ENCODE results near the gene CAMTA1. TPM values are rescaled to one million over a fixed set of nuclear protein-coding genes. Genes with fewer than 3 reads are reported as not detected.

CAMTA1 gene
- total RNA-seq, 1 experiment from 2014 or later = 85.2 TPM

DNA sequence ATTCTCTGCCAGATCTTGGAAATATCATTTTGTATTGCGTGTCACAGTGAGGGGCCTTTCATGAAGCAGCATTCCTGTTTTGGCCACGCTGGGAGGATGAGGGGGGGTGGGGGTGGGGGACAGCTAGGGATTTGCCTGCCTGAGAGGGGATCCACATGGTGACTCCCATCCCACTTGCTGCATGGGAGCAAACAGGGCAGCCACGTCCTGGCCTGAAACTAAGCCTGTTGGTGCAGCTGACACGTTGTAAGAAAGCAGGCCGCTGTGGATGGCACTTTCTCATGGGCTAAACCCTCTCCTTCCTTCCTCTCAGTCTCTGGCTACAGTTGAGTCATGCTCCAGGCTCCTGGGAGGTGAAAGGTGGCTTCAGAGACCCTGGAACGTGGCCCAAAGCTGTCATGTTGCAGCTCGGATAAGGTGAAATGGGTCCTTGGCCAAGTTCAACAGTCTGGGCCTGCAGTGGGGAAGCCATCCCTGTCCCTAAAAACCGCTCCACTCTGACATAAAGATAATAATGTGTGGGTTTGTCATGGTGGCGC lies 639.2 kb downstream of the CAMTA1 start:
- Histone ChIP-seq H3K36me3 (ENCODE audit: insufficient read depth, low read length, poor library complexity, severe bottlenecking) (no peaks in the 10 kb centered on the region), H3K4me3 (ENCODE audit: low read depth, low read length, poor library complexity, severe bottlenecking) (no peak overlapping the region), H3K4me1 (ENCODE audit: insufficient read depth, low read length, poor library complexity, severe bottlenecking) (no peaks in the 10 kb centered on the region), H3K27ac (ENCODE audit: low read depth, low read length, poor library complexity, severe bottlenecking) (no peak overlapping the region), H3K9me3 (ENCODE audit: low read depth, low read length, poor library complexity, severe bottlenecking) (no peaks in the 10 kb centered on the region), H3K27me3 (replicated peaks; ENCODE audit: insufficient read depth, low read depth, low read length, poor library complexity) (no peaks in the 10 kb centered on the region)
- TF ChIP-seq EZH2 (IDR thresholded peaks at IDR 0.05; ENCODE audit: borderline replicate concordance, low read depth, low read length, poor library complexity, severe bottlenecking) = no peak
- ChIA-PET POLR2A (ENCODE audit: low non-redundant PET) (no interaction called here), CTCF (no interaction called here)
- no peak for DNase-seq (ENCODE audit: low spot score)
- BruUV-seq (replicated peaks) = no TSS peak
- intact Hi-C loops (cut with micrococcal nuclease; ENCODE audit: unreplicated experiment) = no loop called here

DNA sequence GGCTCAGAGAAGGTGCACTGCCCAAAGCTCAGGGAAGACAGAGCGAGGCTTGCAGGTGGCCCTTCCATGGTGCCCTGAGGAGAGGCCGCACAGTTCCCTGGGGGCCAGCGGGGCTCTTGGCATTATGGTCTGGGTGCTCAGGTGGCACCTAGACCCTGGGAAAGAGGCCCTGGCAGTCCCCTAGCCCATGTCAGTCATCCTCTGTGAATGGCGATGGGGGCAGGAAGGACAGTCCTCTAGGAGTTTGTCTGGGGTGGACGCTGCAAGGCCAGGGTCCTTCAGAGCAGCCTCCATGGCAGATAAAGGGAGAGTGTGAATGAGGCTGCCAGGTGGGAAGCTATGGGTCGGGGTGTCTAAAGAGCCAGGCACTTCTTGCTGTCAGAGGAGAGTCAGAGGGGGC lies 640.0 kb downstream of the CAMTA1 start:
- DNase-seq (ENCODE audit: low spot score) = no peak
- no peak overlapping the region for H3K4me3 ChIP-seq (ENCODE audit: low read depth, low read length, poor library complexity, severe bottlenecking)
- intact Hi-C loops (cut with micrococcal nuclease; ENCODE audit: unreplicated experiment) = no loop called here
- CTCF ChIA-PET = no interaction called here
- BruUV-seq (replicated peaks) = no TSS peak
- no peak overlapping the region for H3K27ac ChIP-seq (ENCODE audit: low read depth, low read length, poor library complexity, severe bottlenecking)
- no peaks in the 10 kb centered on the region for H3K4me1 ChIP-seq (ENCODE audit: insufficient read depth, low read length, poor library complexity, severe bottlenecking)
- no peaks in the 10 kb centered on the region for H3K27me3 ChIP-seq (replicated peaks; ENCODE audit: insufficient read depth, low read depth, low read length, poor library complexity)
- TF ChIP-seq, protein P1, sequence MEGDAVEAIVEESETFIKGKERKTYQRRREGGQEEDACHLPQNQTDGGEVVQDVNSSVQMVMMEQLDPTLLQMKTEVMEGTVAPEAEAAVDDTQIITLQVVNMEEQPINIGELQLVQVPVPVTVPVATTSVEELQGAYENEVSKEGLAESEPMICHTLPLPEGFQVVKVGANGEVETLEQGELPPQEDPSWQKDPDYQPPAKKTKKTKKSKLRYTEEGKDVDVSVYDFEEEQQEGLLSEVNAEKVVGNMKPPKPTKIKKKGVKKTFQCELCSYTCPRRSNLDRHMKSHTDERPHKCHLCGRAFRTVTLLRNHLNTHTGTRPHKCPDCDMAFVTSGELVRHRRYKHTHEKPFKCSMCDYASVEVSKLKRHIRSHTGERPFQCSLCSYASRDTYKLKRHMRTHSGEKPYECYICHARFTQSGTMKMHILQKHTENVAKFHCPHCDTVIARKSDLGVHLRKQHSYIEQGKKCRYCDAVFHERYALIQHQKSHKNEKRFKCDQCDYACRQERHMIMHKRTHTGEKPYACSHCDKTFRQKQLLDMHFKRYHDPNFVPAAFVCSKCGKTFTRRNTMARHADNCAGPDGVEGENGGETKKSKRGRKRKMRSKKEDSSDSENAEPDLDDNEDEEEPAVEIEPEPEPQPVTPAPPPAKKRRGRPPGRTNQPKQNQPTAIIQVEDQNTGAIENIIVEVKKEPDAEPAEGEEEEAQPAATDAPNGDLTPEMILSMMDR (conservative IDR thresholded peaks at IDR 0.05; ENCODE audit: low read depth, low read length) = no peak
- no peak for TF ChIP-seq EZH2 (IDR thresholded peaks at IDR 0.05; ENCODE audit: borderline replicate concordance, low read depth, low read length, poor library complexity, severe bottlenecking)
- no peaks in the 10 kb centered on the region for H3K9me3 ChIP-seq (ENCODE audit: low read depth, low read length, poor library complexity, severe bottlenecking)
- no peaks in the 10 kb centered on the region for H3K36me3 ChIP-seq (ENCODE audit: insufficient read depth, low read length, poor library complexity, severe bottlenecking)
- POLR2A ChIA-PET (ENCODE audit: low non-redundant PET) = no interaction called here

DNA sequence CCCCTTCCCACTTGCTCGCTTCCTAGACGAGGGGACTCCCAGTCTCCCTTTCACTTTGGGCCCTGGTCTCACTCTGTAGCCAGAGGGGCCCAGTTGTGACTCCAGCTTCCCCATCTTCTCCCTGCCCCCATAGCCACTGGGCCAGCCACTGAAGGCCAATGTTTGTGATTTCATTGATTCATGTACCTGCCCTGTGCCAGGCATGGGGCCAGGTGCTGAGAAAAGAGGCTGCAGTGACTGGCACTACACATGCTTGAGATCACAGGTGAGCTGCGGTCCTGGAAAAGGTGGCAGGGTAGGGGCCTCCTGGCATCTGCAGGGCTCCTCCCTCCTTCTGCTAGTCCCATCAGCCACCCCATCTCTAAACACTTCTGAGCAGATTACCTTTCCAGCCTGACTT lies 640.5 kb downstream of the CAMTA1 start:
- Histone ChIP-seq H3K27me3 (replicated peaks; ENCODE audit: insufficient read depth, low read depth, low read length, poor library complexity) (no peaks in the 10 kb centered on the region), H3K4me1 (ENCODE audit: insufficient read depth, low read length, poor library complexity, severe bottlenecking) (no peaks in the 10 kb centered on the region), H3K36me3 (ENCODE audit: insufficient read depth, low read length, poor library complexity, severe bottlenecking) (no peaks in the 10 kb centered on the region), H3K4me3 (ENCODE audit: low read depth, low read length, poor library complexity, severe bottlenecking) (no peak overlapping the region), H3K9me3 (ENCODE audit: low read depth, low read length, poor library complexity, severe bottlenecking) (no peaks in the 10 kb centered on the region), H3K27ac (ENCODE audit: low read depth, low read length, poor library complexity, severe bottlenecking) (no peak overlapping the region)
- CTCF ChIA-PET = no interaction called here
- no peak for DNase-seq (ENCODE audit: low spot score)
- POLR2A ChIA-PET (ENCODE audit: low non-redundant PET) = no interaction called here
- no peak for TF ChIP-seq EZH2 (IDR thresholded peaks at IDR 0.05; ENCODE audit: borderline replicate concordance, low read depth, low read length, poor library complexity, severe bottlenecking)
- TF ChIP-seq, protein P1 (conservative IDR thresholded peaks at IDR 0.05; ENCODE audit: low read depth, low read length) = no peak
- no TSS peak for BruUV-seq (replicated peaks)
- intact Hi-C loops (cut with micrococcal nuclease; ENCODE audit: unreplicated experiment) = no loop called here

Measured in A673 (cell line).